HG02885 (cell line): Measurements from ENCODE around the gene SERPINE2.

Experiments used
- ATAC-seq: cut with Tn5 transposase; IDR thresholded peaks from one replicate; pipeline ENCODE4 v1.9.1; 2021; ENCODE audit warnings: mild to moderate bottlenecking; ENCODE audit not compliant: unreplicated experiment, poor library complexity

Gene SERPINE2

DNA sequence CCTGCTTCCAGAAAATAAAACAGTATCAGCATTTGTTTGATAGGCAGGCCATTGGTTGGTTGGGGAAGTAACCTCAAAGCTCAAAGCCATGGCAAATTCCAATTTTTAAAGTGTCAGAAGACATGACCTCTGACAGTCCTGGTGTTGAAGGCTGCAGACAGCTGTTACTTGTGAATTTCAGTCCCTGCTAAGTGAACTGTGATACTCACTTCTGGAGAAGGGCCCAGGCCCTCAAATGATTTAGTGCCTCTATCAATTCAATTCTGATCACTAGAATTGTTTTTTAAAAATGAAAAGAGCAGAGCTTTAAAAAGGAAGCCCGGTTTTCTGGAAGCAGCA is 58.7 kb downstream of the SERPINE2 start:
- no peak for ATAC-seq

- no peak for ATAC-seq
These were observed 59.2 kb downstream of the SERPINE2 start for GRCh38 chr2:223979730-223980396.

DNA sequence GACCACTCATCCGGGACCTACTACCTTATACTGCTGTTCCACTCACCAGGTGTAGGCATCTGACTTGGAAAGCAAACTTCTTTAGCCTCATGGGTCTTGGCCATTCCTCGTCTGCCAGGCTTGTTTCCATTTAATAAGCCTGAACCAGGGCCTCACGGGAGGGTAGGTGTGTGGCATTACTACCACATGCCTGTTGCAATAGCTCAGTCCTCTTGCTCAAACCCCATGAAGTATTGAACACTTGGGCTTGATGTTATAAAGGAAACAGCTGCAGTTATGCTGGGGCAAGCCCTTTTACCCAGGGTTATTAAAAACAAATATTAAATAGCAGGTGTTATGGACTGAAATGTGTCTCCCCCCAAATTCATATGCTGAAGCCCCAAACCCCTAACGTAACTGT is 60.6 kb downstream of the SERPINE2 start:
- ATAC-seq: no peak

GRCh38 chr2:223976635-223977226 is 62.4 kb downstream of the SERPINE2 start:
- ATAC-seq: no peak

GRCh38 chr2:223973606-223974005 is 65.5 kb downstream of the SERPINE2 start:
- ATAC-seq: no peak

- ATAC-seq: no peak
These were observed 66.4 kb downstream of the SERPINE2 start for GRCh38 chr2:223972656-223973102.

GRCh38 chr2:223971731-223972130 is 67.4 kb downstream of the SERPINE2 start:
- ATAC-seq: no peak

- peak; percentile 71 for ATAC-seq
These were observed 68.5 kb downstream of the SERPINE2 start for GRCh38 chr2:223970343-223971128.

DNA sequence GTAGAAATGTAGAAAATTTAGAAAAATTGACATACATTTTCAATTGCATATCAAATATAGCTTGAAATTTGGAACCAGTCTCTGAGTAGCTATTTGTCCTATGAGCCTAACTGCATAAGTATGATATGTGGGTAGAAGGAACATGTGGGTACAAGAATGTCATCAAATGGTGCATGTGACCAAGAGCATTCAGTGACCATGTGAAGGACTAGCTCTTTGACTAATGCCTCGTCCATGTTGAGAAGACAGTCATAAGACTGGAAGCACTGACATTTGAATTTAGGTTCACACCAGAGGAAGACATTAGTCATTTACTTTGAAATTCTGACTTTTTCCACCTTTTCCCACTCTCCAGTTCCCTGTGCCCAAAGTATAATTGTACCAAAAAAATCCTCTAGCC is 69.2 kb downstream of the SERPINE2 start:
- no peak for ATAC-seq

GRCh38 chr2:223969315-223969714 is 69.8 kb downstream of the SERPINE2 start:
- no peak for ATAC-seq

- no peak for ATAC-seq
These were observed 71.1 kb downstream of the SERPINE2 start for GRCh38 chr2:223967981-223968380.

GRCh38 chr2:223959688-223960087 is 79.4 kb downstream of the SERPINE2 start:
- no peak for ATAC-seq

- peak; percentile 89 for ATAC-seq
These were observed 81.8 kb downstream of the SERPINE2 start, which contains the start of gene MRPL44 for GRCh38 chr2:223957092-223957851. TSS of gene MRPL44 (plus strand) at chr2:223957463. CDS start at chr2:223957473, 10 bp downstream.

DNA sequence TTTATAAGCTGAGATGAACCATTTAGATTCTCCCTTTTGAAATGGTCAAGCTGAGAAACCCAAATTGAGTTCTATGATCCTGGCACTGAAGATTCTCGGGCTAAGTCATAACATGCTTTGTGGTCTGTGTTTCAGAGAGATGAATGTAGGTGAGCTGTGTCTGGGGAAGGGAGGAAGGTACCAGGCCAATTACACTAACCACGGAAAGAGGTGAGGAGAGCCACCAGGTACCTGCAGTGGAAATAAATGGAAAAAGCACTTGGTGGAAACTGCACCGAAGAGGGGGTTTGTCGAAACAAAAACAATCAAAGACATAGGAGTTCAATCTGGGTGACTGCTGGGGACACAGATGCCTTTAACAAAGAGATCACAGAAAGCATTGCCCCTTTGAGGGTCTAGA is 82.8 kb downstream of the SERPINE2 start:
- peak; percentile 35 for ATAC-seq

DNA sequence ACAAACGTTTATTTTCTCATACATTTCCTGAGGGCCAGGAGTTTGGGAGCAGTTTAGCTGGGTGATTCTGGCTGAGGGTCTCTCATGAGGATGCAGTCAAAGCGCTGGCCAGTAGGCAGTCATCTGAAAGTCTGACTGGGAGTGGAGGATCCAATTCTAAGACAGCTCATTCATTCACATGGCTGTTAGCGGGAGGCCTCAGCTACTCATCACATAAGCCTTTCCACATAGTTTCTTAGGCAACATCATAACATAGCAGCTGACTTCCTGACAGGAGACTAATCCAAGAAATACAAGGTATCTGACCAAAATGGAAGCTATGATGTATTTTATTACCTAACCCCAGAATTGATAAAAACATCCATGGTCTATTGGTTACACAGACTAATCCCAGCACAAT is 84.7 kb downstream of the SERPINE2 start:
- ATAC-seq: no peak

- peak; percentile 54 for ATAC-seq
These were observed 86.7 kb downstream of the SERPINE2 start for GRCh38 chr2:223952280-223952968.

DNA sequence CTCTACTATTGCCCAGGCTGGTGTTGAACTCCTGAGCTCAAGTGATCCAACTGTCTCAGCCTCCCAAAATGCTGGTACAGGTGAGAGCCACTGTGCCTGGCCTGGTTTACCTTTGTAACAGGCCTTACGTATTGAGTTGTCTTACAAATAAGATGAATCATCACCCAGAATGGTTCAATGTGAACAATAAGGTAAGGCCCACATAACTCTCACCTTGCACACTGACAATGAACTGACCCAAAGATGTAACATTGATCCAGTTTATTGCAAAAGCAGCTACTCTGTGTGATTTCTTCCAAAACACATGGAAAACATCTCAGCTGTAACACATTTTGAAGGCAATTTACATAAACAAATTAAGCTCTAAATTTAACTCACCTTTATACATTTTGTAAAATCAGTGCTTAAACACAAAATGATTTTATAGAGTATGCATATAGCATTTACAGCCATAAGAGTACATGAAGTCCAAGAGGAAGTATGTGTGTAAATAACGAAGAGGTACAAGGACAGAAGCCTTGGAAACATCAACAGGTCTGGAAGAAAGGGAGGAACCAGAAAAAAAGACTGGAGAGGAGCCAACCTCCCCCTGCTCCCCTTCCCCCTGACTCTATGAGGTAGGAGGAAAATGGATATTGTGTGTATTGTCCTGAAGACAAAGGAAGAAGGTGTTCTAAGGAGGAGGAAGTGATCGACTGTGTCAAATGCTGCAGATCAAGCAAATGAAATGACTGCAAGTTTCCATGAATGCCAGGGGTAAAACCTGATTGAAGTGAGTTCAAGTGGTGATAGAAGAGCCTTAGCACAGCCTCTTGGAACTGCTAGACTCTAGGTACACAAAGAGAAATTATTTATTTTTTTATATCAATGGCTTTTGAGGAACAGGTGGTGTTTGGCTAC is 88.4 kb downstream of the SERPINE2 start:
- no peak for ATAC-seq

DNA sequence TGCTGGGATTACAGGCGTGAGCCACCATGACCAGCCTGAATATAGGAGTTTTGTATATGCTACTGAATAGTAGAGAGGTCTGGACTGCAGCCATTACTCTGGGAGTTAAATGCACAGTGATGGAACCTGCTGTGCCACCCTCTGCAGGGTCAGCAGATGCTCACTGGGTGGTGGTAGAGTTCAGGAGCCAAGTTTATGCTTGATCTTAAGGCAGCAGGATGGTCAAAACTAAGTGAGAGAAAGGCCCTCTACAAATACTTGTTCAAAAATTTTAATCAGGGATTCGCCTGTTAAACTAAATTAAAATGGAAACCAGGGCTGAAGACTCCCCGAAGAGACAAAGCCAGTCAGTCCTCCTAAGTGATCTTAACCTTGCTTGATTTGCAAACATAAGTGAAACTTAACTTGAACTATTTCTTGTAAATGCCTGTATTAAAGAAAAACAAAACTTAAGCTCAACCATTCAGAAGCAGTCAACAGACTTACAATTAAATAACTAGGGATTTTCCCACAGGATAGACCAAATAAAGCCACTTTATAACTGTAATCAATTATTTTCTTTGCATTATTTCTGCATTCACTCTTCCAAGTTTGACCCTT is 89.7 kb downstream of the SERPINE2 start:
- no peak for ATAC-seq
